RPMI8226 (cell line): ENCODE data around the gene STRA6.

ENCODE experiments used
- DNase-seq: peaks from one replicate; pipeline ENCODE4 v3.0.0-alpha.2; 2015

The STRA6 gene

DNA sequence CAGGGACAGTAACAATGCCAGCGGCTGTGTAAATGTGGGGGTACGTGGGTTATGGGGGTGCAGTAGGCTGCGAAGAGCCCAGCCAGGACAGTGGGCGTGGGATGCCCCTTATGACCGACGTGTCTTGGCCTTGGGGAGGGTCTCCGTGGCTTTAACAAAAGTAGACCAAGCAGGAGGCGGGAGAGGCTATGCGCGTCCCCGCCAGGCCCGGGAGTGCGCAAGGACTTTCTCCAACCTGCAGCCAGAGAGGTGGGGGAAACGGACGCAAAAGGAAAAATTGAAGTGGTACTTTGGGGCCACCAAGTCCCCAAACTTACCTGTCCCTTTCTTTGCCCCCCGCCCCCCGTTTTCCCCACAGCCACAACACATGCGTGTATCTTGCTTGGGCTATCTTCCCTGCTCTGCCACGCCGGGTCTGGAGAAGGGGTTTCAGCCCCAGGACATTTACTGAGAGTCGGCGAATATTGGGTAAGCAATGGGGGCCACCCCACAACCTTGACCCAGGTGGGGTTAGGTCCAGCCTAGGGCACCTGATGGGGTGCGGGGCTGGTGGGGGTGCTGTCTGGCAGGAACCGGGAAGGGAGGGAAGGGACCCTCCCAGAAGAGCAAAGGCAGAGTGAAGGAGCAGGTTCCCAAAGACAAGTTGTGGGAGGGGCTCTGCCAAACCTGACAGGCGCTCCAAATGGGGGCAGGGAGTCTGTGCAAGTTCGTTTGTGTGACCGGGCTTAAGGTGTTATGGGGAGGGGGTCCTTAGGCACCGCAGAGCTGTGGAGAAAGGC, 71.5 kb downstream of the STRA6 start:
- no peak for DNase-seq

DNA sequence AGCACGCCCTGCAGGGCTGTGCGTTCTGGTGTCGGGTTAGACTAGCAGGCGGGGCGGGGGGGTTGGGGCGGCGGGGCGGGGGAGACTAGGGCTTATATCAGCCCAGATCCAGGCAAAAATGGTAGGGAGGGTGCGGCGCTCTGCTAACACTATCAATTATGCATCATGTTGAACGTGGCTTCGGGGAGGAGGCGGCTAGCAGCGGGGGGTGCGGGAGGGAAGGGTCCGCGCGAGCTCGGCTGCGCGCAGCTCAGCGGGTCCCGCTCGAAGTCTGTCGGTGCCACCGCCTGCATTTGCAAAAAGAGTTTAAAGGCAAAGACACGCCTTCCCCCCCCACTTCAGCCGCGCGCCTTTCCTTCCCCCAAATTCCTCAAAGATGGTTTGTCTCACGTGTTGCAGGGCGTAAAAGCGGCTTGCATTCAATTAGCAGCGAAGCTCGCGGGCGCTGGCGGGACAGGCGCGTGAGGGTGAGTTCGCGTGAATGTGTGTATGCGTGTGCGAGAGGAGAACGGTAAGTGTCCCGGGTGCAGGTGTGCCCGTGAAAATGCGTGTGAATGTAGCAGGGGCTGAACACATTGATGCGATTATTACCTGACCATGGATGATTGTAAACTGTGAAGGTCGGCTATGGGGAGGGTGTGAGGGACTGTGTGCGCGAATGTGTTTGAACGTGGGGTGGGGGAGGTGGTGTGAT, 72.3 kb downstream of the STRA6 start, which contains the start of gene ISLR2:
Gene ISLR2 (plus strand): TSS at position 432 of the 694 bp plus-strand sequence. CDS start 2,169 bp downstream, outside the sequence.
- no peak for DNase-seq

DNA sequence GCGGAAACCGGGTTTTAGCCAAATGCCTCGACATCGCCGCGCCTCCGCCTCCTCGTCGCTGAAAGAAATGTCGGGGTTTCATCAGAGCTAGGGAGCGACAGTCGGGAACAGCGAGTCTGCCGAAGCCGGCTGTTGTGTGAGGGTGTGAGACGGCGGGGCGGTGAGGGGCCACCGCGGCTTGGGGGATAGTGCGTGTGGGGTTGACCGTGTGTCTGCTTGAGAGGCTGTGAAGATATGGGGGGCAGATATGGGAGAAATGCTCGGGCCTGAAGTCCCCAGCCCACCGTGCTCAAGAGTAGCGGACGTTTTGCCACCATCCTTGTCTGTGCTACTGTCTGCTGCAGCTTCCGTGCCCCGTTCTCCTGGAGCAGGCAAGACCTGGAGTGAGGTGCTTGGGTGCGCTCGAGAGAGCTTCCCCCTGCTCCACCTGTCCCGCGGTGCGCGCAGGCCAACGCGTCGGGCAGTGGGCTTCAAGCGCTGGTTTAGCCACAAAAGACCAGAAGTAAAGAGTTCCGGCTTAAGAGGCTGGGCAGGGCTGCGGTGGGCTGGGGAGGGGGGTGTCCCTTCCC, 72.9 kb downstream of the STRA6 start:
- no peak for DNase-seq
